ENCODE data around the gene ZNF71. TPM values are rescaled to one million over a fixed set of nuclear protein-coding genes. Genes with fewer than 3 reads are reported as not detected.

ZNF71 gene
- total and polyA plus RNA-seq, 2 of the 8 experiments (the other 6 are each of a cell fraction or from before 2014, with no cell fraction given), result 8.2 to 12.4 TPM

DNA sequence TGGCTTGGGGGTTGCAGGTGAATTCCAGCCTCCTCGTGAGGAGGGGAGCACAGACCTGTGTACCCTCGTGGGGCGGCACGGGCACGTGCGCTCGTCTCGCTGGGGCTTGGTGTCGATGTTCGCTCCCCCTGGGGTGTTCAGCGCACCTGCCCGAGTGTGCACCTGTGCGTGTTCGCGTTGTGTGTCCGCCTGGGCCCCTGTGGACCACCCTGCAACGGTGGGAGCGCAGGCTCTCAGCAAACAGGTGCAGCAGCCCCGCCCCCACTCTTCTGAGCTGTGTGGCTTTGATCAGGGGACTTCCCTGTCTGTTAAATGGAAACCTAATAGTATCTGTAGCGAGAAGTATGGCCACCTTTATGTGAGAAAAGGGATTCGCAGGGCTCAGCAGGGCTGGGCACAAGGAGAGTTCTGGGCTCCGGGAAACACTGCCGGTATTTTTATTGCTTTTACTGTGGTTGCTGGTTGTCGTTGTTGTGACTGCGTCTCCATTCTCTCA lies 48.4 kb downstream of the ZNF71 start (continued):
- TF ChIP-seq FOSL1 (IDR thresholded peaks at IDR 0.05; ENCODE audit: insufficient read depth, low read depth, low read length), result no peak

All from H1 (cell line).